WTC11 (cell line): ENCODE data around the gene GNA14. TPM values are rescaled to one million over a fixed set of nuclear protein-coding genes. Genes with fewer than 3 reads are reported as not detected.

Experiments
- ATAC-seq: fragments of 200-7000 bp; cut with Tn5 transposase; 2 replicates; pipeline ENCODE4 v1.10.0; 2021; ENCODE audit warnings: mild to moderate bottlenecking, moderate library complexity
- CTCF ChIA-PET: fragments of 300-600 bp; sonication (Branson Sonifier 250); formaldehyde crosslinking; loops from one replicate; lab custom pipeline; 2021; ENCODE audit warnings: antibody characterized with exemption; lab: Charles Lee
- POLR2A ChIA-PET: fragments of 350-600 bp; sonication (Branson Sonifier 250); formaldehyde crosslinking; loops from one replicate; lab custom pipeline; 2021; ENCODE audit warnings: antibody characterized with exemption; lab: Charles Lee
- DNase-seq: peaks from one replicate; pipeline ENCODE4 v3.0.0; 2021; ENCODE audit warnings: low spot score
- H3K27ac Mint-ChIP-seq: 2 replicates; pipeline ENCODE4 v1.8.0; 2021; ENCODE audit warnings: mixed read lengths
- H3K27me3 Mint-ChIP-seq: 2 replicates; pipeline ENCODE4 v1.8.0; 2021; ENCODE audit warnings: low read depth, mild to moderate bottlenecking, moderate library complexity, mixed read lengths
- H3K36me3 Mint-ChIP-seq: 2 replicates; pipeline ENCODE4 v1.8.0; 2021; ENCODE audit warnings: mixed read lengths
- H3K4me1 Mint-ChIP-seq: 2 replicates; pipeline ENCODE4 v1.8.0; 2022; ENCODE audit warnings: mixed read lengths
- H3K4me3 Mint-ChIP-seq: 2 replicates; pipeline ENCODE4 v1.8.0; 2021; ENCODE audit warnings: mild to moderate bottlenecking, moderate library complexity, mixed read lengths
- H3K9me3 Mint-ChIP-seq: 2 replicates; pipeline ENCODE4 v1.8.0; 2021; ENCODE audit warnings: mixed read lengths
- CBFB ChIP-seq: sonication (generic); formaldehyde crosslinking; IDR thresholded peaks from 2 replicates; pipeline ENCODE4 v1.8.1; 2022; ENCODE audit warnings: mild to moderate bottlenecking, low read depth, missing genetic modification reagents
- FOXJ3 ChIP-seq: sonication (generic); formaldehyde crosslinking; IDR thresholded peaks from 2 replicates; pipeline ENCODE4 v1.9.0; 2021; ENCODE audit warnings: missing genetic modification reagents, mild to moderate bottlenecking, borderline replicate concordance
- GABPB1 ChIP-seq: sonication (generic); formaldehyde crosslinking; IDR thresholded peaks from 2 replicates; pipeline ENCODE4 v1.8.1; 2023; ENCODE audit warnings: mild to moderate bottlenecking, missing genetic modification reagents
- GRHL2 ChIP-seq: fragments of 250-450 bp; sonication (Bioruptor Pico); IDR thresholded peaks from 2 replicates; pipeline ENCODE4 v1.8.0; 2022; ENCODE audit warnings: mild to moderate bottlenecking, moderate library complexity; ENCODE audit not compliant: insufficient replicate concordance, severe bottlenecking
- JUN ChIP-seq: sonication (generic); formaldehyde crosslinking; IDR thresholded peaks from 2 replicates; pipeline ENCODE4 v1.8.0; 2023; ENCODE audit warnings: mild to moderate bottlenecking, missing genetic modification reagents
- NFE2L1 ChIP-seq: sonication (generic); formaldehyde crosslinking; IDR thresholded peaks from 2 replicates; pipeline ENCODE4 v1.8.1; 2023; ENCODE audit warnings: missing genetic modification reagents
- TP53 ChIP-seq: sonication (generic); formaldehyde crosslinking; IDR thresholded peaks from 2 replicates; pipeline ENCODE4 v1.8.1; 2023; ENCODE audit warnings: mild to moderate bottlenecking, missing genetic modification reagents
- ZNF121 ChIP-seq: sonication (generic); formaldehyde crosslinking; IDR thresholded peaks from 2 replicates; pipeline ENCODE4 v1.8.0; 2023; ENCODE audit warnings: missing genetic modification reagents
- total RNA-seq: library from RNA; stranded (reverse); gene quantifications from 3 replicates; pipeline ENCODE4 v1.2.3, GENCODE V29; 2021
- TF ChIP-seq, protein P1 (sequence below): fragments of 250-450 bp; sonication (Bioruptor Pico); IDR thresholded peaks from 2 replicates; pipeline ENCODE4 v1.9.0; 2021; ENCODE audit warnings: mild to moderate bottlenecking, borderline replicate concordance
- TF ChIP-seq, protein P2 (sequence below): sonication (generic); formaldehyde crosslinking; IDR thresholded peaks from 2 replicates; pipeline ENCODE4 v1.8.1; 2022; ENCODE audit warnings: missing genetic modification reagents, borderline replicate concordance
- TF ChIP-seq, protein P3 (sequence below): sonication (generic); formaldehyde crosslinking; IDR thresholded peaks from 2 replicates; pipeline ENCODE4 v1.8.1; 2023; ENCODE audit warnings: mild to moderate bottlenecking, missing genetic modification reagents
- TF ChIP-seq, protein P4 (sequence below): sonication (generic); formaldehyde crosslinking; IDR thresholded peaks from 2 replicates; pipeline ENCODE4 v1.8.0; 2022; ENCODE audit warnings: missing genetic modification reagents
- TF ChIP-seq, protein P5 (sequence below): sonication (generic); formaldehyde crosslinking; IDR thresholded peaks from 2 replicates; pipeline ENCODE4 v1.8.0; 2023; ENCODE audit warnings: missing genetic modification reagents
- TF ChIP-seq, protein P6 (sequence below): sonication (generic); formaldehyde crosslinking; IDR thresholded peaks from 2 replicates; pipeline ENCODE4 v1.8.1; 2022; ENCODE audit warnings: low read depth, missing genetic modification reagents, borderline replicate concordance

The GNA14 gene
- total RNA-seq, 1 experiment from 2014 or later, result 26.7 TPM

DNA sequence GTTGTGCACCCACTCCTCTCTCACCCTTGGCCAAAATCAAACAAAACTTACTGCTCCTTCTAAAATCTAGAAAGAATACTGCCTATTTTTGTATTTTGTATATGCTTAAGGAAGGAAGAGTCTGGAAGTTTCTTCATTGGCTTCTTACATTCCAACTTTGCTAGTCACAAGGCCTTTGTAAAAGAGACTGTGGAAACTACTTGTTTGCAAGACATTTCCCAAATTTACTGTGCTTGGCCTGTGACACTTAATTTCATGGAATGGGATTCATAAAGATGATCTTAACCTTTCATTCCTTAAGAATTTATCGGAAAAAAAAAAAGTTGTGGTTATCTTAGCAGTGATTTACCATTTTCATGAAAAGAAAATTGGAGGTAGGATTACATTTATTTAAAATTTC, 261.9 kb downstream of the GNA14 start (continued):
- TF ChIP-seq, protein P1, sequence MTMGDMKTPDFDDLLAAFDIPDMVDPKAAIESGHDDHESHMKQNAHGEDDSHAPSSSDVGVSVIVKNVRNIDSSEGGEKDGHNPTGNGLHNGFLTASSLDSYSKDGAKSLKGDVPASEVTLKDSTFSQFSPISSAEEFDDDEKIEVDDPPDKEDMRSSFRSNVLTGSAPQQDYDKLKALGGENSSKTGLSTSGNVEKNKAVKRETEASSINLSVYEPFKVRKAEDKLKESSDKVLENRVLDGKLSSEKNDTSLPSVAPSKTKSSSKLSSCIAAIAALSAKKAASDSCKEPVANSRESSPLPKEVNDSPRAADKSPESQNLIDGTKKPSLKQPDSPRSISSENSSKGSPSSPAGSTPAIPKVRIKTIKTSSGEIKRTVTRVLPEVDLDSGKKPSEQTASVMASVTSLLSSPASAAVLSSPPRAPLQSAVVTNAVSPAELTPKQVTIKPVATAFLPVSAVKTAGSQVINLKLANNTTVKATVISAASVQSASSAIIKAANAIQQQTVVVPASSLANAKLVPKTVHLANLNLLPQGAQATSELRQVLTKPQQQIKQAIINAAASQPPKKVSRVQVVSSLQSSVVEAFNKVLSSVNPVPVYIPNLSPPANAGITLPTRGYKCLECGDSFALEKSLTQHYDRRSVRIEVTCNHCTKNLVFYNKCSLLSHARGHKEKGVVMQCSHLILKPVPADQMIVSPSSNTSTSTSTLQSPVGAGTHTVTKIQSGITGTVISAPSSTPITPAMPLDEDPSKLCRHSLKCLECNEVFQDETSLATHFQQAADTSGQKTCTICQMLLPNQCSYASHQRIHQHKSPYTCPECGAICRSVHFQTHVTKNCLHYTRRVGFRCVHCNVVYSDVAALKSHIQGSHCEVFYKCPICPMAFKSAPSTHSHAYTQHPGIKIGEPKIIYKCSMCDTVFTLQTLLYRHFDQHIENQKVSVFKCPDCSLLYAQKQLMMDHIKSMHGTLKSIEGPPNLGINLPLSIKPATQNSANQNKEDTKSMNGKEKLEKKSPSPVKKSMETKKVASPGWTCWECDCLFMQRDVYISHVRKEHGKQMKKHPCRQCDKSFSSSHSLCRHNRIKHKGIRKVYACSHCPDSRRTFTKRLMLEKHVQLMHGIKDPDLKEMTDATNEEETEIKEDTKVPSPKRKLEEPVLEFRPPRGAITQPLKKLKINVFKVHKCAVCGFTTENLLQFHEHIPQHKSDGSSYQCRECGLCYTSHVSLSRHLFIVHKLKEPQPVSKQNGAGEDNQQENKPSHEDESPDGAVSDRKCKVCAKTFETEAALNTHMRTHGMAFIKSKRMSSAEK (CRISPR knock-in tag), result no peak
- TF ChIP-seq NFE2L1 (CRISPR knock-in tag) (no peak), GRHL2 (CRISPR knock-in tag) (no peak), CBFB (CRISPR knock-in tag) (no peak)
- TF ChIP-seq, protein P2, sequence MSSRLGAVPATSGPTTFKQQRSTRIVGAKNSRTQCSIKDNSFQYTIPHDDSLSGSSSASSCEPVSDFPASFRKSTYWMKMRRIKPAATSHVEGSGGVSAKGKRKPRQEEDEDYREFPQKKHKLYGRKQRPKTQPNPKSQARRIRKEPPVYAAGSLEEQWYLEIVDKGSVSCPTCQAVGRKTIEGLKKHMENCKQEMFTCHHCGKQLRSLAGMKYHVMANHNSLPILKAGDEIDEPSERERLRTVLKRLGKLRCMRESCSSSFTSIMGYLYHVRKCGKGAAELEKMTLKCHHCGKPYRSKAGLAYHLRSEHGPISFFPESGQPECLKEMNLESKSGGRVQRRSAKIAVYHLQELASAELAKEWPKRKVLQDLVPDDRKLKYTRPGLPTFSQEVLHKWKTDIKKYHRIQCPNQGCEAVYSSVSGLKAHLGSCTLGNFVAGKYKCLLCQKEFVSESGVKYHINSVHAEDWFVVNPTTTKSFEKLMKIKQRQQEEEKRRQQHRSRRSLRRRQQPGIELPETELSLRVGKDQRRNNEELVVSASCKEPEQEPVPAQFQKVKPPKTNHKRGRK (CRISPR knock-in tag), result no peak
- TF ChIP-seq, protein P3, sequence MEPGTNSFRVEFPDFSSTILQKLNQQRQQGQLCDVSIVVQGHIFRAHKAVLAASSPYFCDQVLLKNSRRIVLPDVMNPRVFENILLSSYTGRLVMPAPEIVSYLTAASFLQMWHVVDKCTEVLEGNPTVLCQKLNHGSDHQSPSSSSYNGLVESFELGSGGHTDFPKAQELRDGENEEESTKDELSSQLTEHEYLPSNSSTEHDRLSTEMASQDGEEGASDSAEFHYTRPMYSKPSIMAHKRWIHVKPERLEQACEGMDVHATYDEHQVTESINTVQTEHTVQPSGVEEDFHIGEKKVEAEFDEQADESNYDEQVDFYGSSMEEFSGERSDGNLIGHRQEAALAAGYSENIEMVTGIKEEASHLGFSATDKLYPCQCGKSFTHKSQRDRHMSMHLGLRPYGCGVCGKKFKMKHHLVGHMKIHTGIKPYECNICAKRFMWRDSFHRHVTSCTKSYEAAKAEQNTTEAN (CRISPR knock-in tag), result no peak
- TF ChIP-seq, protein P4, sequence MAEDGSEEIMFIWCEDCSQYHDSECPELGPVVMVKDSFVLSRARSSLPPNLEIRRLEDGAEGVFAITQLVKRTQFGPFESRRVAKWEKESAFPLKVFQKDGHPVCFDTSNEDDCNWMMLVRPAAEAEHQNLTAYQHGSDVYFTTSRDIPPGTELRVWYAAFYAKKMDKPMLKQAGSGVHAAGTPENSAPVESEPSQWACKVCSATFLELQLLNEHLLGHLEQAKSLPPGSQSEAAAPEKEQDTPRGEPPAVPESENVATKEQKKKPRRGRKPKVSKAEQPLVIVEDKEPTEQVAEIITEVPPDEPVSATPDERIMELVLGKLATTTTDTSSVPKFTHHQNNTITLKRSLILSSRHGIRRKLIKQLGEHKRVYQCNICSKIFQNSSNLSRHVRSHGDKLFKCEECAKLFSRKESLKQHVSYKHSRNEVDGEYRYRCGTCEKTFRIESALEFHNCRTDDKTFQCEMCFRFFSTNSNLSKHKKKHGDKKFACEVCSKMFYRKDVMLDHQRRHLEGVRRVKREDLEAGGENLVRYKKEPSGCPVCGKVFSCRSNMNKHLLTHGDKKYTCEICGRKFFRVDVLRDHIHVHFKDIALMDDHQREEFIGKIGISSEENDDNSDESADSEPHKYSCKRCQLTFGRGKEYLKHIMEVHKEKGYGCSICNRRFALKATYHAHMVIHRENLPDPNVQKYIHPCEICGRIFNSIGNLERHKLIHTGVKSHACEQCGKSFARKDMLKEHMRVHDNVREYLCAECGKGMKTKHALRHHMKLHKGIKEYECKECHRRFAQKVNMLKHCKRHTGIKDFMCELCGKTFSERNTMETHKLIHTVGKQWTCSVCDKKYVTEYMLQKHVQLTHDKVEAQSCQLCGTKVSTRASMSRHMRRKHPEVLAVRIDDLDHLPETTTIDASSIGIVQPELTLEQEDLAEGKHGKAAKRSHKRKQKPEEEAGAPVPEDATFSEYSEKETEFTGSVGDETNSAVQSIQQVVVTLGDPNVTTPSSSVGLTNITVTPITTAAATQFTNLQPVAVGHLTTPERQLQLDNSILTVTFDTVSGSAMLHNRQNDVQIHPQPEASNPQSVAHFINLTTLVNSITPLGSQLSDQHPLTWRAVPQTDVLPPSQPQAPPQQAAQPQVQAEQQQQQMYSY (CRISPR knock-in tag), result no peak
- TF ChIP-seq, all 79 proteins: peak for 0

DNA sequence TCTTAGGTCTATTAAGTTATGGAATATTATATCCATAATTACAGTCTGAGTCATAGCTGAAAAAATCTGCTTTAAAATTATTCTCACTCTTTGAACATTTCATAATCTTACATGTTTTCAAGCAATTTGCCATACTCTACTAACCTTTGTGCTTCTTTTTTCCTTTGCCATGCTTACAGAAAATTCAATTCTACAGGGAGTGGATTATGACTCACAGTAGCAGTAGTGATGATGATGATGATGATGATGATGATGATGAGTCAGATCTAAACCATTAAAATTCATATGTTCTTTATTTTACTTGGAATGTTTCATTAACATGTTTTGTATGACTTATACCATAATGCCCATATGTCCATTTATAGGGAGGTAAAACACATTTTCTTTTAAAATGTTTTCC, 263.7 kb downstream of the GNA14 start:
- ATAC-seq (no peak), DNase-seq (no peak)
- Mint-ChIP-seq H3K9me3 (no peaks in the 10 kb centered on the region), H3K27ac (no peak overlapping the region), H3K4me1 (no peaks in the 10 kb centered on the region), H3K27me3 (no peaks in the 10 kb centered on the region), H3K4me3 (no peak overlapping the region), H3K36me3 (peaks cover 3% of the 10 kb centered on the region; the same call in 1 of the 2 replicates)
- CTCF ChIA-PET, result no interaction called here
- TF ChIP-seq FOXJ3, result no peak
- POLR2A ChIA-PET, result no interaction called here

DNA sequence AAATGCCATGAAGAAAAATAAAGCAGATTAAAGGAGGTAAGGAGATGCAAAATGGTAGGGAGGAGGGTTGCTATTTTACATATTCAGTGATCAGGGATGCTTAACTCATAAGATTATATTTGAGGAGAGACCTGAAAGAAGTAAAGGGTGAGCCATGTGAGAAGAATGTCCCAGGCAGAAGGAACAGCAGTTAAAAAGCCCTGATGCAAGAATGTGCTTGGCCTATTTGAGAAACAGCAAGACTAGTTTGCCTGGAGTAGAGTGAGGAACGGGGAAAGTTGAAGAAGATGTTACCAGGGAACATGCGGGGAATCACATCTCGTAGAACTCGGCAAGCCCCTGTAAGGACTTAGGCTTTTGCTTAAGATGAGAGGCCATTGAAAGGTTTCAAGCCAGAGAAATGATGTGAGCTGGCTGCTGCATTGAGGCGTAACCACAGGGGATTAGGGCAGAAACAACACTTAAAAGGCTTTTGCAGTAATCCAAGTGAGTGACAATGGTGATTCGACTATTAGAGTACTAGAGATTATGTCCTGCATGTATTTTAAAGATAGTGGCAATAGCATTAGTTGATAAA, 272.1 kb downstream of the GNA14 start:
- no peaks in the 10 kb centered on the region for H3K27me3 Mint-ChIP-seq
- peaks cover 17% of the 10 kb centered on the region for H3K36me3 Mint-ChIP-seq
- no peaks in the 10 kb centered on the region for H3K4me1 Mint-ChIP-seq
- ChIA-PET POLR2A (no interaction called here), CTCF (no interaction called here)
- DNase-seq (no peak), ATAC-seq (peak; percentile 28; the same call in 1 of the 2 replicates)
- peak overlapping the region; percentile 14; the same call in 1 of the 2 replicates for H3K27ac Mint-ChIP-seq
- H3K9me3 Mint-ChIP-seq, result peaks cover 3% of the 10 kb centered on the region
- H3K4me3 Mint-ChIP-seq, result no peak overlapping the region
- TF ChIP-seq GABPB1 (CRISPR knock-in tag) (no peak), JUN (CRISPR knock-in tag) (no peak), GRHL2 (CRISPR knock-in tag) (no peak), TP53 (CRISPR knock-in tag) (no peak), ZNF121 (no peak), NFE2L1 (CRISPR knock-in tag) (no peak)
- TF ChIP-seq, protein P5, sequence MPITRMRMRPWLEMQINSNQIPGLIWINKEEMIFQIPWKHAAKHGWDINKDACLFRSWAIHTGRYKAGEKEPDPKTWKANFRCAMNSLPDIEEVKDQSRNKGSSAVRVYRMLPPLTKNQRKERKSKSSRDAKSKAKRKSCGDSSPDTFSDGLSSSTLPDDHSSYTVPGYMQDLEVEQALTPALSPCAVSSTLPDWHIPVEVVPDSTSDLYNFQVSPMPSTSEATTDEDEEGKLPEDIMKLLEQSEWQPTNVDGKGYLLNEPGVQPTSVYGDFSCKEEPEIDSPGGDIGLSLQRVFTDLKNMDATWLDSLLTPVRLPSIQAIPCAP, result no peak
- TF ChIP-seq, protein P6, sequence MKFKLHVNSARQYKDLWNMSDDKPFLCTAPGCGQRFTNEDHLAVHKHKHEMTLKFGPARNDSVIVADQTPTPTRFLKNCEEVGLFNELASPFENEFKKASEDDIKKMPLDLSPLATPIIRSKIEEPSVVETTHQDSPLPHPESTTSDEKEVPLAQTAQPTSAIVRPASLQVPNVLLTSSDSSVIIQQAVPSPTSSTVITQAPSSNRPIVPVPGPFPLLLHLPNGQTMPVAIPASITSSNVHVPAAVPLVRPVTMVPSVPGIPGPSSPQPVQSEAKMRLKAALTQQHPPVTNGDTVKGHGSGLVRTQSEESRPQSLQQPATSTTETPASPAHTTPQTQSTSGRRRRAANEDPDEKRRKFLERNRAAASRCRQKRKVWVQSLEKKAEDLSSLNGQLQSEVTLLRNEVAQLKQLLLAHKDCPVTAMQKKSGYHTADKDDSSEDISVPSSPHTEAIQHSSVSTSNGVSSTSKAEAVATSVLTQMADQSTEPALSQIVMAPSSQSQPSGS (CRISPR knock-in tag), result no peak
- TF ChIP-seq, protein P1 (CRISPR knock-in tag), result no peak
